Superior temporal gyrus (tissue), 1 donor: ENCODE data around the gene PFN3.

Experiments
- DNase-seq: peaks from one replicate; pipeline ENCODE4 v3.0.0-alpha.2; 2016; ENCODE audit errors: extremely low spot score

The PFN3 gene, protein sequence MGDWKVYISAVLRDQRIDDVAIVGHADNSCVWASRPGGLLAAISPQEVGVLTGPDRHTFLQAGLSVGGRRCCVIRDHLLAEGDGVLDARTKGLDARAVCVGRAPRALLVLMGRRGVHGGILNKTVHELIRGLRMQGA

GRCh38 chr5:177399997-177400868 is at the start of gene PFN3:
Gene PFN3, minus strand, starts transcription at chr5:177400661. Its CDS starts 85 bp downstream, at chr5:177400576.
- no peak for DNase-seq

- no peak for DNase-seq
Observed at GRCh38 chr5:177449140-177450061, 48.9 kb upstream of the PFN3 start.

GRCh38 chr5:177448244-177448950 is 47.9 kb upstream of the PFN3 start:
- DNase-seq: no peak

GRCh38 chr5:177447611-177448243 is 47.3 kb upstream of the PFN3 start:
- peak; percentile 92 for DNase-seq

DNA sequence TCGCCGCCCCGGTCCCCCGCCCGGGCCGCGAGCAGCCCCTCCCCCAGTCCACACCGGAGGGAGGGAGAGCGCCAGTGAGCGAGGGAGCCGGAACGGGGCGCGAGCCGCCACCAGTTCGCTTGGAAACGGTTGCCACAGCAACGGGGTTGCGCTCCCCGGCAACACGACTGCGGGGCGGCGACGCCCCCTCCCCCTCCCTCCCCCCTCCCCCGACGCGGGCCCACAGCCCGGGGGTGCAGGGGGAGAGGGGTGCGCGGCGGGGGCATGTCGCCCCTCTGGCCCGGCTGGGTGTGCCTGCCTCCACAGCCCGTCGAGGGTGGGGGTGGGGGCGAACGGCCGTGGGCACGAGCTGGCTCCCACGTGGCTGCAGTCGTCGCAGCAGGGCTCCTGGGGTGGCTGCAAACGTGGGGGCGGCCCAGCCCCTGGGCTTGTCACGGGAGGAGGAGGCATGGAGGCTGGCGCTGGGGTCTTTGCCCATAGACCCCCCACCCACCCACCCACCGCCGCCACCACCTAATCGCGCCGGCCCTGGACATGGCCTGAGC is 46.7 kb upstream of the PFN3 start:
- DNase-seq: peak; percentile 61

DNA sequence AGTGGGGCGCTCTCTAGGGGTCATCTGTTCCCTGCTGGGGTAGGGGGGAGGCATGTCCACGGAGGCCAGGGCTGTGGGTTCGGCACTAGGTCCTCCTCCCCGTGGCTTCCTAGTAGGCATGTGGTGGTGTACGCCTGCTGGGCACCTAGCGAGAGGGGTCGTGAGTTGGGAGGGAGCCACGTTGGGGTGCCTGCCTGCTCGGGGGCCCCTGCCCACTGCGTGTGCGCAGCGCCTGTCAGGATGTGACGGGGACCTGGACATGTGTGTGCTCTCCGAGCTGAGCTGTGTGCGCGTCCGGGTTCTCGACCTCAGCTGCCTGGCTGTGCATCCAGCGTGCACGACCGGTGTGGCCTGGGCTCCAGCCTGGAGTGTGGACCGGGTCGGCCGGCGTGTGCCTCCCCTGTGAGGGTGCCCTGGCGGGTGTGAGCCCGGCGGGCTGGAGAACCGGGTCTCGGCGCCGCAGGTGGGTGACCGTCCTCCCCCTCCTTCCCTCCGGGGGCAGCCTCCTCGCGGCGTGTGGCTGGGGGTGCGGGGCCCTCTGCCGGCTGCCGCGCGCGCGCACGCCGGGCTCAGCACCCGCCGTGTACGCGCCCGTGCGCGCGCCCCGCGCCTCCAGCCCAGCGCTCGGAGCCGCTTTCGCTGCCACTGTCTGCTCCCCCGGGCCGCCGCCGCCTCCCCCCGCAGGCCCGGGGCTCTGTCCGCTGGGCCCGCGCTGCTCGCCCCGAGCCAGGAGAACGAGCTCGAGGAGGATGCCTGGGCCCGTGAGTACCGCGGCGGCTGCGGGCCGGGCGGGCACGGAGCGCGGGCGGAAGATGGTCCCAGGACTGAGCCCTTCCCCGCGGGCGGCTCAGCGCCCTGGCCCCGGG is 46.0 kb upstream of the PFN3 start, which contains the start of gene PRR7:
Gene PRR7, plus strand, starts transcription at position 615 of the 866 bp plus-strand sequence. CDS start 8,254 bp downstream, outside the sequence.
- DNase-seq: peak; percentile 76

- DNase-seq: peak; percentile 22
Observed at GRCh38 chr5:177445917-177446199, 45.4 kb upstream of the PFN3 start.

DNA sequence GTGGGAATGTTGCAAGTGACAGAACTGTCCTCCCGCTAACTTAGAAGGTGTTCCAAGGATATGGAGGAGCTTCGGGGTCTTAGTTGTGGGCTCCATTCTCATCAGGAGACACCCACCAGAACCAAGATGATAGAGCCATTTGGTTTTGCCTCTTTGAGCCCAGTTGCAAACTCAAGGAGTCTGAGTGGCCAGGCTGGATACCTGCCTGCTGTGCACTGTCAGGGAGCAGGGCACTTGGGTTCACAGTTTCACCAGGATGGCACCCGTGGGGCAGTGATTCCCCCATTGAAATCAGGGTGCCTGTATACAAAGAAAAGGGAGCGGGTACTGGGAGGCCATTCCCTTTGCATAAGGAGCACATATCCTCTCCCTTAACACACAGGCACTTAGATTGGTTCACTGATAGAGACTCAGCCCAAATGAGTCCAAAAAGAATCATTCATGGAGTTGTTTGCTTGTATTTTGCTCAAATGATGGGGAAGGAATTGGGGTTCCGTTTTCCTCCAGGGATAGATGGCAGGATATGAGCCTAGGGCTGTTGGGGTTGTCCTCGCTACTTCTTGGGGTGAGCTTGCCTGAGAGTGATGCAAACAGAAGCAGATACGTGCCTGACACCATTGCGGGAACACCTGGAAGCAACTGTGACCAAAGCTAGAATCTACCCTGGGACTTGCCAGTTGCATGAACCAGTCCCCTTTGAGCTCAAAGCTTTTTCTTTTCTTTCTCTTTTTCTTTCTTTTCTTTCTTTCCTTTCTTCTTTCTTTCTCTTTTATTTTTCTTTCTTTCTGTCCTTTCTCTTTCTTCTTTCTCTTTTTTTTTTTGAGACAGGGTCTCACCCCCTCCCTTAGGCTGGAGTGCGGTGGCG is 44.8 kb upstream of the PFN3 start:
- DNase-seq: no peak

GRCh38 chr5:177444106-177445051 is 43.9 kb upstream of the PFN3 start:
- DNase-seq: no peak

DNA sequence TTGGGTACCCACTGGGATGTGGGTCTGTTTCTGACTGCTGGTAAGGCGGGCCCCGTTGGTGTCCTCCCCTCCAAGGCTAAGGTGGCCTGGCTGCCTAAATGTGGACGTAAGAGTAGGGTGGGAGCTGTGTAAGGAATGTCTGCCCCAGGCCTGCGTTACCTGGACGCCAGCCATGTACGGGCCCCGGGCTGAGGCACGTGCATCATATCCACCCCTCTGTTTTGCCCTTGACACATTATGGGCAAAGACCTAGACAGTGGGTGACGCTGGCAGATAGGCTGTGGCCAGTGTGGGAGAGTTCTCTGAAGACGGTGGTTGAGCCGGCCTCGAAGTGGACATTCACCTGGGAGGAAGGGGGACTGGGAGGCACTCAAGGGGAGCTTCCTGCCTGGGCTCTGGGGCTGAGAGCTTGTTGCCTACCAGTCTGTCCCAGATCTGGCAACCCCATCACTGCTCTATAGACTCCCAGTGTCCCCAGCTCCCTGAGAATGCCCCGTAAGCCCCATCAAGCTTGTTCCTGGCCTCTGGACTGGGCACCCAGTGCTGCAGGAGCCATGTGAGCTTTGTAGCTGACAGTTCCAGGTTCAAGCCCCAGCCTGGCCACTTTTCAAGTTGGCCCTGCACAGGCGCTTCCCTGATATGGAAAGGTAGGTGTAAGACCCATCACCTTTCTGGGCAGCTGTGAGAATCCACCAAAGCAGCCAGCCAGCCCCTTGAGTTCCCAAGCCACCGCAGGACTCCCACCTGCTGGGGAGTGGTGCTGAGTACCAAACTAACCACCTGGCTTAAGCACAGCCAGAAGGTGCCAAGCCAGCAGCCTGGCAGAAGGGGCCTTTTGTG is 42.9 kb upstream of the PFN3 start:
- DNase-seq: no peak

DNA sequence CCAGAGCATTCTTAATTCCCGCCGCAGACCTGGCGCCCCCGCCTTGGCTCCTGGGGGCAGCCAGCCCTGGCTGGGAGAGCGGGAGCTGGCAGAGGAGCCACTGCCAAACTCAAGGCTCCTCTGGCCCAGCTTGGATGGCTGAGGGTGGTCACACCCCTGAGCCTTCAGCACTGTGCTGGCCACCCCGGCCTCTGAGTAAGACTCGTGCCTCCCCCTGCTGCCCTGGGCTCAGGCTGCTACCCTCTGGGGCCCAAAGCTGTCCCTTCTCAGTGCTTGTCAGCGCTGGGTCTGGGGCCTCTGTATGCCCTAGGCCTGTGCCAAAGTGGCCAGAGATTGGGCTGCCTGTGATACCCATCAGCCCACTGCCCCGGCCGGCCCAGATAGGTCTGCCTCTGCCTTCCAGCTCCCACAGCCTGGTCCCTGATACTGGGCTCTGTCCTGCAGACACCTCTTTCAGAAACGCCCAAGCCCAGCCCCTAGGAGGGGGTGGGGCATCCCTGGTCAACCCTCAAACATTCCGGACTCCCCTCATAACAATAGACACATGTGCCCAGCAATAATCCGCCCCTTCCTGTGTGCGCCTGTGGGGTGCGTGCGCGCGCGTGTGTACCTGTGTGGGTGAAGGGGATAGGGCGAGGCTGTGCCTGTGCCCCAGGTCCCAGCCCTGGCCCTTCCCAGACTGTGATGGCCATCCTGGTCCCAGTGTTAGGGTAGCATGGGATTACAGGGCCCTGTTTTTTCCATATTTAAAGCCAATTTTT is 41.8 kb upstream of the PFN3 start:
- no peak for DNase-seq

DNA sequence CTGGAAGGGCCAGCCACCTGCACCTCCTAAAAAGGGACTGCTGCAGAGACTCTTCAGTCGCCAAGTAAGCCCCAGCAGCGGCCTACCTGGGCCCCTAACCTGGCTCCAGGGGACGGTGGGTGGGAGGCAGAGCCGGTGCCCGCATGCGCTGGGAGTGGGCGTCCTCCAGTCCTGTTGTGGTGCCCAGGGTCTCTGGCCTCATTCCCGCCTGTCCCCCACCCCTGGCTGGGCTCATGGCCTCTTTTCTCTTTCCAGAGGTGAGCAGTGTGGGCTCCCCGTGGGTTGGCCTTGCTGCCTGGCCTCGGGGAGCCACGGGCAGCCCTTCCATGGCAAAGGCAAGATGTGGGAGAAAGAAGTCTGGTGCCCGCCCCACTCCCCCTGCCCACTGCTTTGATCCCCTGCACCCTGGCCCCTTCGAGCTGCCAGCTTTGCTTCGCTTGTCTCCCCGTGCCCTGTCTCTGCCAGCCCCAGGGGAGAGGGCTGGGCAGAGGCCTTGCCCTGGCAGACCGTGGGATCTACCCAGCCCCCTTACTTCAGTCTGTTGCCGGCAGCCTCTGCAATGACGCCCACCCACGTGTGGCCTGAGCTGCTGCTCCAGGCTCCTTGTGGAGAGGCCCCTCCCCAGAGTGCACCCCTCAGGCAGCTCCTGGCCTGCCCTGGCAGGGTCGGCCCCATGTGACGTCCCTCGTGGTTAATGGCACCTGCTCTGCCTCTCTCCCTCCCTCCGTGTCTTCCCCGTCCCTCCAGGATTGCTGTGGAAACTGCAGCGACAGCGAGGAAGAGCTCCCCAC is 40.7 kb upstream of the PFN3 start:
- DNase-seq: no peak

- DNase-seq: no peak
Observed at GRCh38 chr5:177440211-177440989, 39.9 kb upstream of the PFN3 start.

GRCh38 chr5:177439518-177440053 is 39.1 kb upstream of the PFN3 start:
- no peak for DNase-seq
